ENCODE data around the gene CDH4.

Gene CDH4

GRCh38 chr20:61633004-61633403 lies 380.9 kb downstream of the CDH4 start:
- no peak for DNase-seq (ENCODE audit: low spot score)

- no peak for DNase-seq (ENCODE audit: low spot score)
Measured at GRCh38 chr20:61634376-61635145, 382.5 kb downstream of the CDH4 start.

GRCh38 chr20:61635721-61636455 lies 383.8 kb downstream of the CDH4 start:
- DNase-seq (ENCODE audit: low spot score): no peak

GRCh38 chr20:61636531-61637116 lies 384.6 kb downstream of the CDH4 start:
- DNase-seq (ENCODE audit: low spot score): no peak

GRCh38 chr20:61638802-61639585 lies 386.9 kb downstream of the CDH4 start:
- no peak for DNase-seq (ENCODE audit: low spot score)

- no peak for DNase-seq (ENCODE audit: low spot score)
Measured at GRCh38 chr20:61640131-61640870, 388.2 kb downstream of the CDH4 start.

GRCh38 chr20:61640871-61641245 lies 388.8 kb downstream of the CDH4 start:
- DNase-seq (ENCODE audit: low spot score): no peak

- DNase-seq (ENCODE audit: low spot score): no peak
Measured at GRCh38 chr20:61643656-61644377, 391.8 kb downstream of the CDH4 start.

GRCh38 chr20:61644378-61645076 lies 392.5 kb downstream of the CDH4 start:
- no peak for DNase-seq (ENCODE audit: low spot score)

- no peak for DNase-seq (ENCODE audit: low spot score)
Measured at GRCh38 chr20:61645732-61646131, 393.7 kb downstream of the CDH4 start.

- no peak for DNase-seq (ENCODE audit: low spot score)
Measured at GRCh38 chr20:61646453-61646852, 394.4 kb downstream of the CDH4 start.

- no peak for DNase-seq (ENCODE audit: low spot score)
Measured at GRCh38 chr20:61646986-61647385, 394.9 kb downstream of the CDH4 start.

GRCh38 chr20:61647702-61648101 lies 395.6 kb downstream of the CDH4 start:
- no peak for DNase-seq (ENCODE audit: low spot score)

- DNase-seq (ENCODE audit: low spot score): no peak
Measured at GRCh38 chr20:61649105-61649859, 397.2 kb downstream of the CDH4 start.

- no peak for DNase-seq (ENCODE audit: low spot score)
Measured at GRCh38 chr20:61649860-61650162, 397.8 kb downstream of the CDH4 start.

GRCh38 chr20:61650912-61651733 lies 399.1 kb downstream of the CDH4 start:
- no peak for DNase-seq (ENCODE audit: low spot score)

- no peak for DNase-seq (ENCODE audit: low spot score)
Measured at GRCh38 chr20:61652146-61652545, 400.1 kb downstream of the CDH4 start.

- DNase-seq (ENCODE audit: low spot score): no peak
Measured at GRCh38 chr20:61654726-61655125, 402.7 kb downstream of the CDH4 start.

- no peak for DNase-seq (ENCODE audit: low spot score)
Measured at GRCh38 chr20:61655591-61655990, 403.5 kb downstream of the CDH4 start.
